KBM-7 (cell line): Measurements from ENCODE around the gene DENND1A.

Source experiments
- DNase-seq: peaks from one replicate; pipeline ENCODE4 v3.0.0-alpha.2; 2015
- in situ Hi-C: fragments of 300-500 bp; cut with MboI; formaldehyde crosslinking; loops from 2 replicates; pipeline ENCODE4 v1.14.3; 2020; ENCODE audit warnings: low sequenced_read_pairs, low pct_unique_long_range_greater_than_20kb, mixed read lengths

Gene DENND1A

DNA sequence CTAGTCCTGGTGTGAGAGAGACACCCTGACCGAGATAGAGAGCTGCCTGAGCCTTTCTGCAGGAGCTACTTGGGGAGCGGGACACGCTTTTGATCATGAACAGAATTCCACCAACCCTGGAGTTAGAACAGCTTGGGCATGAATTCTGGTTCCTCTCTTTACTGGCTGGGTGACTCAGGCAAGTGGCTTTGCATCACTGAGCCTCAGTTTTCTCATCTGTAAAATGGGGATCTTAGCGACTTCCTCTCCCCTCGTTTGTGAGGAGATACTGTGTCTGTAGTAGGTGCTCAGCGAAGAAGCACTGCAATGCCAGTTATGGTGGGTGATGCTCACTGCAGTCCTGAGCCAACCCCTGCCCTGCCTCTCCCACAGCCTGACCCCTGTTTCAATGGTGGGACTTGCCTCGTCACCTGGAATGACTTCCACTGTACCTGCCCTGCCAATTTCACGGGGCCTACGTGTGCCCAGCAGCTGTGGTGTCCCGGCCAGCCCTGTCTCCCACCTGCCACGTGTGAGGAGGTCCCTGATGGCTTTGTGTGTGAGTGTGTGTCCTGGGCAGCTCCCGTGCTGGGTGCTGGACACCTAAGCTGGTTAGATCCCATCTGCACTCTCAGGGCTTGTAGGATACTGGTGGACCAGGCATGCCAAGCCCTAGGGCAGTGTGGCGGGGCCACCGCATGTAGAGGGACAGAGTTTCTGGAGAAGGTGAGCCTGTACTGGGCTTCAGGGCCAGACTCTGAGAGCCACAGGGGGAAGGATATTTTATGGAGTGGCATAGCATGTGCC, 557.9 kb downstream of the DENND1A start:
- no peak for DNase-seq
- in situ Hi-C loops: no loop called here

DNA sequence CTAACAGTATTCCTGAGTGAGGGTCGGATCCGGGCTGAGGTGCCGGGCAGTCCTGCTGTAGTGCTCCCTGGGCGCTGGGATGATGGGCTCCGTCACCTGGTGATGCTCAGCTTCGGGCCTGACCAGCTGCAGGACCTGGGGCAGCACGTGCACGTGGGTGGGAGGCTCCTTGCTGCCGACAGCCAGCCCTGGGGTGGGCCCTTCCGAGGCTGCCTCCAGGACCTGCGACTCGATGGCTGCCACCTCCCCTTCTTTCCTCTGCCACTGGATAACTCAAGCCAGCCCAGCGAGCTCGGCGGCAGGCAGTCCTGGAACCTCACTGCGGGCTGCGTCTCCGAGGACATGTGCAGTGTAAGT, 558.7 kb downstream of the DENND1A start:
- no peak for DNase-seq
- in situ Hi-C loops: no loop called here

DNA sequence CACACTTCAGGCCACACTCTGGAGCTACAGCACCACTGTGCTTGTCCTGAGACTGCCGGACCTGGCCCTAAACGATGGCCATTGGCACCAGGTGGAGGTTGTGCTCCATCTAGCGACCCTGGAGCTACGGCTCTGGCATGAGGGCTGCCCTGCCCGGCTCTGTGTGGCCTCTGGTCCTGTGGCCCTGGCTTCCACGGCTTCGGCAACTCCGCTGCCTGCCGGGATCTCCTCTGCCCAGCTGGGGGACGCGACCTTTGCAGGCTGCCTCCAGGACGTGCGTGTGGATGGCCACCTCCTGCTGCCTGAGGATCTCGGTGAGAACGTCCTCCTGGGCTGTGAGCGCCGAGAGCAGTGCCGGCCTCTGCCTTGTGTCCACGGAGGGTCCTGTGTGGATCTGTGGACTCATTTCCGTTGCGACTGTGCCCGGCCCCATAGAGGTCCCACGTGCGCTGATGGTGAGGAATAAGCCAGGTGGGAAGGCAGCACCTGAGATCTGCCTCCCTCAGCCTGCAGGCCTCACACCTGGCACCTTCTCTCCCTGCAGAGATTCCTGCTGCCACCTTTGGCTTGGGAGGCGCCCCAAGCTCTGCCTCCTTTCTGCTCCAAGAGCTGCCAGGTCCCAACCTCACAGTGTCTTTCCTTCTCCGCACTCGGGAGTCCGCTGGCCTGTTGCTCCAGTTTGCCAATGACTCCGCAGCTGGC, 559.2 kb downstream of the DENND1A start:
- in situ Hi-C loops: no loop called here
- DNase-seq: no peak

DNA sequence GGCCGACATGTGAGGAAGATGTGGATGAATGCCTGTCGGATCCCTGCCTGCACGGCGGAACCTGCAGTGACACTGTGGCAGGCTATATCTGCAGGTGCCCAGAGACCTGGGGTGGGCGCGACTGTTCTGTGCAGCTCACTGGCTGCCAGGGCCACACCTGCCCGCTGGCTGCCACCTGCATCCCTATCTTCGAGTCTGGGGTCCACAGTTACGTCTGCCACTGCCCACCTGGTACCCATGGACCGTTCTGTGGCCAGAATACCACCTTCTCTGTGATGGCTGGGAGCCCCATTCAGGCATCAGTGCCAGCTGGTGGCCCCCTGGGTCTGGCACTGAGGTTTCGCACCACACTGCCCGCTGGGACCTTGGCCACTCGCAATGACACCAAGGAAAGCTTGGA, 559.8 kb downstream of the DENND1A start:
- DNase-seq: no peak
- in situ Hi-C loops: no loop called here

DNA sequence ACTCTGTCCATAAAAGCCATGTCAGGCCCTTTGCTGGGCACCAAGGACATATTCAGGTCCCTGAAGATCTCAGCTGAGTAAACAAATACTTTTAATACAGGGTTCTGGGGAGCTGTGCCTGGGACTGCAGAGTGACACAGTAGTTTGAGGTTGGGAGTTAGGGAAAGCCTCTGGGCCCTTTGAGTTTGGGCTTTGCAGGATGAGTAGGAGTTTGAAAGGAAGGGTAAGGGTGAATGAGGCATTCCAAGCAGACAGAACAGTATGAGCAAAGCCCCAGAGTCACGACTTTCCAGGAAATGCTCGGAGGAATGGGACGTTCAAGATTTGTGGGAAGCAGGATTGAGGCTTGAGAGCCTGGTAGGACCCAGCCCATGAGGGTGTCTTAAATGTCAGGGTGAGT, 560.6 kb downstream of the DENND1A start:
- DNase-seq: no peak
- in situ Hi-C loops: no loop called here

DNA sequence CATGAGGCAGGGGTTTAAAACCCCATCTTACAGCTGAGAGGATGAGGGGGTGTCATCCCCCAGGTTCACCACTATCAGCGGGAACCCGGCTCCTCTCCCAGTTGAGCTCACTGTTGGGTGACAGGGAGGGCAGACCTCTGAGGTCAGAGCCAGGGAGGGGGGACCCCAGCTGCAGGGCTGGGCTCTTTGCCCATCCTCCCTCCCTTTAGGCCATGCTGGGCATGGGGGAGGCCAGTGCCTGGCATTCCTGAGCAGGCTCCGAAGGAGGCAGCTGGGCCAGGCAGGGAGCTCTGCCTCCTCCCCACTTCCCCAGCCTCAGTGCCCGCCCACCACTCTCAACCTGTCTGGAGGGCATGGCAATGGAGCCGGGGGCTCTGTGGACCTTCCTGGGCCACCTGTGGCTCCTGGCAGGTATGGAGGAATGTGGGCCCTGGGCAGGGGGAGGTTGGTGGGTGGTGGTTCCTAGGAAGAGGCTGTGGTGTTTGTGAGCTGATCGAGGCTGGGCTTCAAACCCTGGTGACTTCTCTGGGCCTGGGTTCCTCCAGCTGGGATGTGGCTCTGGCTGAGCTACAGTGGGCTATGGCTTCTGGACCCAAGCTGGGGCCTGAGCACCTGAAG, 561.3 kb downstream of the DENND1A start:
- in situ Hi-C loops: no loop called here
- no peak for DNase-seq

DNA sequence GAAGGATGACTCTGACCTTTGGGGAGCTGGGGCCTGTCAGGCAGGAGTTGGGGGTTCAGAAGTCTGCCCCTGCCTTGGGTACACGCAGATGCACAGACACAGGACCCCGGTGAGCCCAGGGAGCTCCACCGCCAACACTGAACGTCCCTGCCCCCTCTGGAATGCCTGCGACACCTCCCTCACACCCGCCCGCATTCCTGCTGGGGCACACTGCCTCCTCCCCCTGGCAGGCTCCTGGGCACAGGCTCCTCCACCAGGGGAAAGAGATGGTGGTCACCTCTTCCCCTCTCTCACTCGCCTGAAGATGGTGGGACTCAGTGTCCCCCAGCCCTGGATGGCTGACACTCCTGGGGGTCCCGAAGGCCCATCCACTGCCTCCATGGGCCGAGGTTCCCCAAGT, 561.9 kb downstream of the DENND1A start:
- in situ Hi-C loops: no loop called here
- no peak for DNase-seq

DNA sequence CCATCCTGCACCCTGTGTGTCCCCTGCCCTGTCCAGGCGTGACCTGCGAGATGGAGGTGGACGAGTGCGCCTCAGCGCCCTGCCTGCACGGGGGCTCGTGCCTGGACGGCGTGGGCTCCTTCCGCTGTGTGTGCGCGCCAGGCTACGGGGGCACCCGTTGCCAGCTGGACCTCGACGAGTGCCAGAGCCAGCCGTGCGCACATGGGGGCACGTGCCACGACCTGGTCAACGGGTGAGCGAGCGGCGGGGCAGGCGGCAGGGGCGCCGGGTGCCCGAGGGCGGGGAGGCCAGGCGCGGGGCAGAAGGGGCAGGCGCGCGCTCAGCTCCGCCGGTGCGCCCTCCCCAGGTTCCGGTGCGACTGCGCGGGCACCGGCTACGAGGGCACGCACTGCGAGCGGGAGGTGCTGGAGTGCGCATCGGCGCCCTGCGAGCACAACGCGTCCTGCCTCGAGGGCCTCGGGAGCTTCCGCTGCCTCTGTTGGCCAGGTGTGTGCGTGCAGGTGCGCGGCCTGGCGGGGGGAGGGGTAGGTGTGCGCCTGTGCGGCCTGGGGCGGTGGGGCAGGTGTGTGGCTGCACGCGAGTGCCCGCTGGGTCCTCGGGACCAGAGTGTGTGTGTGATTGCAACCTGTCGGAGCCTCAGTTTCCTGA, 563.9 kb downstream of the DENND1A start:
- no peak for DNase-seq
- in situ Hi-C loops: no loop called here

DNA sequence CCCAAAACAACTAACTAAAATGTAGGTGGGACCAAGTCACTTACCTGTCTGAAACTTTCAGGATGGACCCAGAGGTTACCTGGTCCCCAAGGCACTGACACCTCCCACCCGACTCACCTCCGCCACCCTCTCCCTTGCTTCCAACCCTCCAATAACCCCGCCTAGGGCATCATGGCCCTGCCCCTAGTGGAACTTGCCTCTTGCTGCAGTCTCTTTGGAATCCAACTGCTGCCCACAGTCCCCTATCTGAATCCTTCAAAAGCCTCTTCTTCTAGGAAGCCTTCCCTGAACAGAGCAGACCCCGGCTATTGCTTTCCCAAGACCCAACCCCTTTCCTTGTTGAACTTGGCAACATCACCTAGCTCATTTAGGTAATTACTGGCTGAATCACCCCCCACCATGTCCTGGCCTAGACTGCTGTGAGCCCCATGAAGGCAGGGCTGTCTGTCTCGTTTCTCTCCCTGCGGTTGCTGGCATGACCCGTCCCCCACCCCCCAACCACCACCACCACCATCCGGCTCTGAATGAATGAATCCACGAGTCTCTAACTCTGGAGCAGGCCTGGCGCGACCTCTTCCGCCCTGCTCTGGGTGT, 564.5 kb downstream of the DENND1A start:
- in situ Hi-C loops: no loop called here
- DNase-seq: no peak

DNA sequence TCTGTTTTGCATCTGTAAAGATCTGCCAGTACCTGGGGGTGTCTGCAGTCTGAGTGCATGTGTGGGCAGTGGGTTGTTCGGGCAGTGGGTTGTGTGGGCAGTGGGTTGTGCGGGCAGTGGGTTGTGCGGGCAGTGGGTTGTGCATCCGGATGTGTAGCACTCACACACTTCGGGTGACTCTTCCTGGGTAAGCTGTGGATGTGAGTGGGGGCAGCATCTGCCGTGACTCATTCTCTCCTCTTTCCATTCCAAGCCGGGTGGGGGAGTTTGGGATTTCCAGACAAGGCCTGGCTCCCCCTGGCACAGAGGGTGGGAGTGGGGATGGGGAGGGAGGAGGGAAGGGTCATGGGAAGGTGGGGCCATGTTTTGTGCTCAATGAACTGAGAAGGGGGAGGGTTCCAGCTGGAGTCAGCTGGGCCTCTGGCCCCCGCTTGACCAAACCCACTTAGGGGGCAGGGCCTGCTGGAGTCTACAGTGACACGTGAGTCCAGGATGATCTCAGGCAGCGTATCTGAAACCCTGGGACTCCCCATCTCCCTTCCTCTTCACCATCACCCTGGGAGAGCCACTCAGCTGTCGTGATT, 565.6 kb downstream of the DENND1A start:
- in situ Hi-C loops: no loop called here
- no peak for DNase-seq

DNA sequence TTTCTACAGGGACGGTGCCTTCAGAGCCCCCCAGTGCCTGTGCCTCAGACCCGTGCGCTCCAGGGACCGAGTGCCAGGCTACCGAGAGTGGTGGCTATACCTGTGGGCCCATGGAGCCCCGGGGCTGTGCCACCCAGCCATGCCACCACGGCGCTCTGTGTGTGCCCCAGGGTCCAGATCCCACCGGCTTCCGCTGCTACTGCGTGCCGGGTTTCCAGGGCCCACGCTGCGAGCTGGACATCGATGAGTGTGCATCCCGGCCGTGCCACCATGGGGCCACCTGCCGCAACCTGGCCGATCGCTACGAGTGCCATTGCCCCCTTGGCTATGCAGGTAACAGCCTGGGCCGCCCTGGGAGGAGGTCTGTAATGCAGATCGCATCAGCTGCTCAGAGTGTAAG, 567.1 kb downstream of the DENND1A start:
- in situ Hi-C loops: no loop called here
- DNase-seq: no peak

DNA sequence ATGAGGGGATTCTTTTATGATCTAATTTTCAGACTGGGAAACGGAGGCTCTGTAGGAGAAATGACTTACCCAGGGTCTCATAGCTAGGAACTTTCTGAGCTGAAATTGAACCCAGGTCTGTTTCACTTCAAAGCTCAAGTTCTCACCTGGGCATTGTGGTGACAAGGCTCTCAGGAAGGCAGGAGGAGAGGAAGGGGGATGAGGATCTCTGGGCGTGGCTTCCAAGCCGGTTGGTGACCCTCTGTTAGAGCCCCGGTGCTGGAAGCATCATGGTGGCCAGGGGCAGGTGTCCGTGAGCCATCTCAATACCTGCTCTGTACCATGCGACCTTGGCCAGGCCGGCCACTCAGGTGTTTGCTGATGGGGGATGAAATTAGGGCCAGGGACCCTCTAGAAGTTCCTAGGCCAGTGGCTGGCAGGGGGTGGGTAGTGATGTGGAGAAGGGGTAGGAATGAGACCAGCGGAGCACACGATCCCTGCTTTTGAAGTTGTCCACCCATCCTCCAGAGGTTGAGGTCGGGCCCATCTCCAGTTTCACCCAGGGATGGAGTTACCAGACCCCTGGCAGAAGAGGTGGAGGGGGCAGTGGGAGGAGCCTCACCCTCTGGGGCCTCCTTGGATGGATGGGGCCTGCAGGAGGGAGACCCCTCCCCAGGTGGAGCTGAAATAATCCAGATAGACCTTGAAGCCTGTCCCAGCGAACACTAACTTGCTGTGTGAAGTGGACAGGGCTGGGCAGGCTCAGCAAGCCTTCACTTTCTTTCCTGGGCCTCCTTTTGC, 568.0 kb downstream of the DENND1A start:
- in situ Hi-C loops: no loop called here
- no peak for DNase-seq

DNA sequence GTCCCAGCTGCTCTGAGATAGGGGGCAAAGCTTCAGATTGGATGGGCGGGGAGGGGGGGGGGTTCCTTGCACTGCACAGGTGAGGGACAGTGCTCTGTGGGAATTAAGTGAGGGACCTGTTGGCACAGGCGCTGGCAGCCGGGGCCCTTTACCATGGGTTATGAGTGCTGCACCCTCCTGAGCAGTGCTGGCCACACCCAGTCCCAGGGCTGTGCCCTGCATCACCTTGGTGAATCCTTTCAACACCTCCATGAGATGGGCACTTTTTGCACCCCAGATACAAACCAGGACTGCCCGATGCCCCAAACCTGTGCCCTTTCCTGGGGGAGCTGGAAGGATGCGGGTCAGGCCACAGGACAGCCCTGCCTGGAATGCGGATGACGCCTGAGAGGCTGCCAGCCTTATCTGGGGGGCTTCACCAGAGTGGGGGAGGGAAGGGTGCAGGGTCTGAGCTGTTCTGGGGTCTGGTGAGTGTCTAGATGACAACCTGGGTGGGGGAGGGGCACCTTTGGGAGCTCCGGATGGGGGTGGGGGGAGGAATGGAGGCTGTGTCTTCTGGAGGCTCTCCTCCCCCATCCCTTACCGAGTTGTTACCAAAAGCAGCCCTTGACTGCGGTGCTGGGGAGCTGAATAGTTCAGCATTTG, 568.7 kb downstream of the DENND1A start:
- DNase-seq: no peak
- in situ Hi-C loops: no loop called here

DNA sequence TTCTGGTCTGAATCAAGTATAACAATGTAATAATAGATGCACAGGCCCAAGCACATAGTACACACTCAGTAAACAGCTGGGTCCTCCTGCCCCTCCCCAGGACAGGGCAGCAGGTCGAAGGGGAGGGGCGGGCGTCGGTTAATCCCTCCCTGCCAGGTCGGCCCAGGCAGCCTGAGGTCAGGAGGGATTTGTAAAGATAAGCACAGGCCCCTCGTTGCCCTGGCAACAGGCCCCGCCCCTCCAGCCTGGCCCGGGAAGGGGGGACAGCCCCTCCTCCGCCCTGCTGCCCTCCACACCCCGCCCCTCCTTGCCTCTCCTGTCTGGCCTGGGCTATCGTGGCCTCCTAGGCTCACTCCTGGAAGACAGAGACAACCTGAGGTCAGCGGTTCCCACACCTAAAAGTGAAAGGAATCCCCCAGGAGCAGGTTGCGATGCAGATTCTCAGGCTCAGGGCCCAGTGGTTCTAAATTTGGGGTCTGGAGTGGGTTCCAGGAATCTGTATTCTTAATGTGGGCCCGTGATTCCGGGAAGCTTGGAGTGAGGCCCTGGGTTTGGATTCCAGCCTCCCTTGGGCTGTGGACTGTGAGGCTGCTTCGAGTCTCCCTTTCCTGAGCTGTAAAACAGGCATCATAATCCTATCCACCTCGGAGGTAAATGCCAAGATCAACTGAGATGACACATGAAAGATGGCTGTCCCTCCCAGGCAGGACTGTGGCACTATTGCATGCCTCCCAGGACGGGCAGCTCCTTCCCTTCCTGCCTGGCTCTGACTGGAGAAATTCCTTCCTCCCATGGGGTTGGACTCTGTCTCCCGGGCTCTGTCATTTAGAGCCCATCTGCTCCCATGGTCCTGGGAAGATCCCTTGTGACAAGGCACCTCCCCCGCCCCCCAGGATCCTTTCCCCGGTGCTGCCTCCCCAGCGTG, 569.5 kb downstream of the DENND1A start:
- in situ Hi-C loops: no loop called here
- DNase-seq: peak; percentile 86

DNA sequence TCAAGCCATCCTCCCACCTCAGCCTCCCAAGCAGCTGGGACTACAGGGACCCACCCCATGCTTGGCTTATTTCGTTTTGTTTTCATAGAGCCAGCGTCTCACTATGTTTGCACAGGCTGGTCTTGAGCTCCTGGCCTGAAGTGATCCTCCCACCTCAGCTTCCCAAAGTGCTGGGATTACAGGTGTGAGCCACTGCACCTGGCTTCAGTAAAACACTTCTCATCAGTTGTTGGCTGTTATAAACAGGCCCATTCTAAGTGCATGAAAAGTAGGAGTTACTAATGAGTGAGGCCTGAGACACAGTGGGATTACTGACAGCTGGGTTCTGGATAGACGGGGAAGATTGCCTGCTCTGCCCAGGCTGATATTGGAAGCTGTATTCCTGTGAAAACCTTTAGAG, 570.4 kb downstream of the DENND1A start:
- DNase-seq: no peak
- in situ Hi-C loops: loop anchor here (10.0 kb wide), 1 partner anchor 275 kb away; no protein-coding TSS in a partner anchor

DNA sequence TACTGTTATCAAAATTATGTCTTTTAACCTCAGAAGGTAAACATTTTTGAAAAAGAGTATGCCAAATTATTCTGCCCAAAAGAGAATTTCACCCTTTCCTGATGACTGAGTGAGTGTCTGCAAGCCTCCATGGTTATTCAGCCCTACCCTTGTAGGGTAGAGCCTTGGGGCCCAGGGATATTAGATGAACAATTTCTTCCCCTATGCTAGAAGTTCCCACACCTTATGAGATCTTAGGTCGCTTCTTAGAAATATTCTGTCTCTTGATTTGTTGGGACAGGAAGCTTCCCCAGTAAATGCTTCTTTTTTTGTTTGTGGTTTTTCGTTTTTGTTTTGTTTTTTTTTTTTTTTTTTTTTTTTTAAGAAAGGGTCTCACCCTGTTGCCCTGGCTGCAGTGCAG, 570.8 kb downstream of the DENND1A start:
- DNase-seq: no peak
- in situ Hi-C loops: loop anchor here (10.0 kb wide), 1 partner anchor 274 kb away; no protein-coding TSS in a partner anchor
